Mesodermal cell (in vitro differentiated cells): ENCODE measurements around the gene NME3.

ENCODE experiments used
- H3K27ac ChIP-seq: 2 replicates; pipeline ENCODE4 v1.7.0; 2013; ENCODE audit warnings: mild to moderate bottlenecking, low read depth, low read length, moderate library complexity; ENCODE audit not compliant: severe bottlenecking
- H3K36me3 ChIP-seq: 2 replicates; pipeline ENCODE4 v1.7.1; 2013; ENCODE audit warnings: mild to moderate bottlenecking, low read length, moderate library complexity; ENCODE audit not compliant: control insufficient read depth, insufficient read depth
- H3K4me1 ChIP-seq: one replicate; pipeline ENCODE4 v1.7.1; 2013; ENCODE audit warnings: mild to moderate bottlenecking, low read length; ENCODE audit not compliant: insufficient read depth, control insufficient read depth, poor library complexity, severe bottlenecking
- H3K4me3 ChIP-seq: 2 replicates; pipeline ENCODE4 v1.7.0; 2013; ENCODE audit warnings: low read length, control low read depth, mild to moderate bottlenecking; ENCODE audit not compliant: insufficient read depth, poor library complexity, severe bottlenecking; ENCODE audit errors: extremely low read depth
- H3K9me3 ChIP-seq: 2 replicates; pipeline ENCODE4 v1.7.1; 2013; ENCODE audit warnings: mild to moderate bottlenecking, low read length, moderate library complexity; ENCODE audit not compliant: control insufficient read depth
- WGBS, 2 experiments: methylation state at CpG; one replicate each; pipeline ENCODE4 v1.1.5; 2013; ENCODE audit warnings: missing lambda C conversion rate in 2 of 2; ENCODE audit not compliant: insufficient coverage in 2 of 2; 5-methylcytosine and 5-hydroxymethylcytosine counted together

Gene NME3

DNA sequence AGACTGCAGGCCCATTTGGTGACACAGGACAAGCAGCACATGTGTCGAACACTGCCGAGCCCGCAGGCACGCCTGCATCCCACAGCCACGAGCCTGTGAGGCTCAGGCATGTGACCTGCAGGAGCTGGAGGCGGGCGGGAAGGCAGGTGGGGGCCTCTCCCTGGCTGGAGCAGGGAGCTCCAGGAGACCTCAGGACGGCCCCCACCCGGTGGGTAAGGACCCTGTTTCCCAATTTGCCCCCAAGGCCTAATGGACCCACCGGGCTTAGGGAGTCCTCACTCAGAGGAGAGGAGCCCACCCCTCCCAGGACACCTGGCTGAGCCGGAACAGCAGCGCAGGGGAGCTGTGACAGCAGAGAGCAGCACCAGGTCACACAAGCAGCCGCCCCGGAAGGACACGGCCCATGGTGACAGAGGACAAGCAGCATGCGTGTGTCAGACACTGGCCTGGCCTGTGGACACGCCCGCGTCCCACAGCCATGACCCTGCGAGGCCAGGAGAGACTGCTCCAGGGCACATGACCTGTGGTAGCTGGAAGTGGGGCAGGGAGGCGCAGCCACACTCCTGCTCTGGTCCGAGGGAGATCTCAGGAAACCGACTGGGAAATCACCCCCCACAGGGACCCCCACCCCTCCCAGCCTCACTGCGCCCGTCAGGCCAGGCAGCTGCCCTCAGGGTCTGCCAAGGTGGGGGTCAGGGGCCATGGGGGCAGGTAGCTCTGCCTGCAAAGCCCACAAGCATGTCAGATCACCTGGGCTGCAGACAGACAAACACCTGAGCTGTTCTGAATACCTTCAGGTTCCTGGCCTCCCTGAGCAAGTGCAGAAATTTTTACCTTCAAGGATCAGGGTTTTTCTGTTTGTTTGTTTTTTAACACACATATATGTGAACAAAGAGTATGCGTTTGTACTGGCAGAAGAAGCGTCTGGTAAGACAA is 8.7 kb upstream of the NME3 start:
- Histone ChIP-seq H3K9me3 (no peaks in the 10 kb centered on the region), H3K36me3 (peaks cover 53% of the 10 kb centered on the region), H3K27ac (no peak overlapping the region), H3K4me1 (peaks cover 6% of the 10 kb centered on the region), H3K4me3 (no peak overlapping the region)
- WGBS, 2 experiments: 93 to 97% methylated on average over 20 to 21 of the region's 27 CpGs

DNA sequence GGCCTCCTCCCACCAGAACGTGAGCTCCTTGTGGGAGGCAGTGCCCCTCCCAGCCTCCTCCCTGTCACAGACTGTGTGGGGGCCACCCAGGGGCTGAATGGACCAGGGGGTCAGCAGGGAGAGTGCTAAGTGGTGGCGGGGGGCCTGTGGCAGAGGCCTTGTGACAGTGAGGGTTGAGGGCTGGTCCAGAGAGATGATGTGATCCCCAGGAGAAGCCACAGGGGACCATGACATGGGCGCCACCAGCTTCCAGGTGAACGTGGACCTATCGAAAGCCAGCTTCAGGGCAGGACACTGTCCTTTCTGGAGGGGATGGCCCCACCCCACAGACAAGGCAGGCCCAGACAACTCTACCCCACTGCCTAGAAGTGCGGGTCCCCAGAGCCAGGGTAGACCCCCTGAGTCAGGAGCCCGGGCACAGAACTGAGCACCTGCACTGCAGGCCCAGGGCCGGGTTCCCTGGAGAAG is 7.9 kb upstream of the NME3 start:
- Histone ChIP-seq H3K27ac (no peak overlapping the region), H3K4me3 (no peak overlapping the region), H3K9me3 (no peaks in the 10 kb centered on the region), H3K36me3 (peaks cover 57% of the 10 kb centered on the region), H3K4me1 (peaks cover 11% of the 10 kb centered on the region)
- 88 to 100% methylated on average over 7 to 8 of the region's 8 CpGs for WGBS, 2 experiments

DNA sequence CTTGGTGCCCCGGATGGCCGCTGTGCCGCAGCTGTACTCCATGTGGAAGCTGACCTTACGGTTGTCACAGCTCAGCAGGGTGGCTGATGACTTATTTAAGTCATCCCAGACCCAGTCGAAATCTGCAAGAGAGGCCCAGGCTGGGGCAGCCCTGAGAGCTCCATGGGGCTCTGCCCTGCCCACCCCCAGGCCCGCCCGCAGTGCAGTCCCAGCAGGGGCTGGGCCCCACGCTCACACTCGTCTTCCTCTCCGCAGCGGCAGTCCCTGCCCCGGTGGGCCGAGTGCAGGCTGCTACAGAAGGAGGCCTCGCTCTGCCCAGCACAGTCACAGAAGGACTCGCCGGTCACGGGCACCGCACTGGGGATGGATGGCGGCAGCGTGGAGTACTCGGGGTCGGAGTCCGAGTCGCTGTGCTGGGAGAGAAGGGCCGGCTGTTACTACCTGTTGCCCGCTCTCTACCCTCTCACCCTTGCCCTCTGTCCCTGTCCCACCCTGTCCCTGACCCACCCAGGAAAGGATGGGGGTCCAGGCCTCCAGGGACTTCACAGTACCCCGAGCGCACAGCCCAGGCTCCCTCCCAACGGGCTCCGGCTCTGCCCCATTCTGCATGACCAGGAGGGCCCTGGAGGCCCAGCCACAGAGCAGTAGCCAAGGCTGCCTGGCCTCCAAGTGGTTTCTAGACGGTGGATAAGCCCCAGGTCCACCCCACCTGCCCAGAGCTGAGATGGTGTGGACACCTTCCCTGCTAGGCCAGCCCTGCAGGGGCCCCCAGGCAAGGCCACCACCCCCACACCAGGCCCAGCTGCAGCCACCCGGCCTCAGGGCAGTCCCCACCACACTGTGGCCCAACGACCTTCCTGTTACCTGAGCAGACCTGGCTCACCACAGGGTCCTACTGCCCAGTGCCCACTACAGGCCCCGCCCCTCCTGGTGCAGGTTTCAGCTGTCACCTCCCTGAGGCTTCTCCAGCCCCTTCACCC is 7.1 kb upstream of the NME3 start:
- peaks cover 14% of the 10 kb centered on the region for H3K4me1 ChIP-seq
- peaks cover 57% of the 10 kb centered on the region for H3K36me3 ChIP-seq
- H3K9me3 ChIP-seq: no peaks in the 10 kb centered on the region
- 91 to 93% methylated on average over 30 to 32 of the region's 34 CpGs for WGBS, 2 experiments
- H3K27ac ChIP-seq: no peak overlapping the region
- no peak overlapping the region for H3K4me3 ChIP-seq

DNA sequence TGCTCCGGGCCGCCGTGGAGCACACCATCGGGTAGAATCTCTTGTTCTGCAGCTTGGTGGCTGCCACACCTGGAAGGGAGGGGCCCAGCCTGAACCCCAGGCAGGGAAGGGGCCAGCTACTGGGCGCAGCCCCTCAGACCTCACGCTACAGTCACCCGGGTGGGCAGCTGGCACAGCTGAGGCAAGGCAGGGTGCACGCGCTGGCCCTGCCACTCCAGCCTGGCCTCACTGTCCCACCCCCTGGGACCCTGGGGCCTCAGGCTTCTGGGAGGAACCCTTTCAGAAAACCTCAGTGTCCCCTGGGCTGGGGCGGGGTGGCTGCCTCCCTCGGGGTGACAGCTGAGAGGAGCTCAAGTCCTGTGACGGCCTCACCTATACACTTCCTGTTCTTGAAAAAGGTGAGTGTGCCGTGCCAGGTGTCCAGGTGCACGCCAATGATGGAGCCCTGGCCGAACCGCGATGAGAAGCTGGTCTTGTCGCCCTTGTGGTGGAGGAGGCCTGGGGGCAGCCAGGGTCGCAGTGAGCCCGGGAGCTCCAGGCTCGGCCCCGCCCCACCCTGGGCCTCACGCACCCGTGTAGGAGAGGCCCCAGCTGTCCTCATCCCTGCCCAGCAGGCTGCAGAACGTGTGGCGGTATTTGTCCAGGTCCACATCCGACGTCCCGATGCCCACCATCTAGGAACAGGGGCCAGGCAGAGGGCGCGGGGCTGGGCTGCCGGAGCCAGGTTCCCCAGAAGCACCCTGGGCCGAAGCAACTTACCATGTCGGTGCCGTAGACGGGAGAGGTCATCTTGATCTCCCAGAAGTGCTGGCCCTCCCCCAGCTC is 6.2 kb upstream of the NME3 start:
- no peaks in the 10 kb centered on the region for H3K9me3 ChIP-seq
- 94 to 97% methylated on average over 33 to 35 of the region's 36 CpGs for WGBS, 2 experiments
- peaks cover 14% of the 10 kb centered on the region for H3K4me1 ChIP-seq
- no peak overlapping the region for H3K27ac ChIP-seq
- H3K36me3 ChIP-seq: peaks cover 57% of the 10 kb centered on the region
- no peak overlapping the region for H3K4me3 ChIP-seq

DNA sequence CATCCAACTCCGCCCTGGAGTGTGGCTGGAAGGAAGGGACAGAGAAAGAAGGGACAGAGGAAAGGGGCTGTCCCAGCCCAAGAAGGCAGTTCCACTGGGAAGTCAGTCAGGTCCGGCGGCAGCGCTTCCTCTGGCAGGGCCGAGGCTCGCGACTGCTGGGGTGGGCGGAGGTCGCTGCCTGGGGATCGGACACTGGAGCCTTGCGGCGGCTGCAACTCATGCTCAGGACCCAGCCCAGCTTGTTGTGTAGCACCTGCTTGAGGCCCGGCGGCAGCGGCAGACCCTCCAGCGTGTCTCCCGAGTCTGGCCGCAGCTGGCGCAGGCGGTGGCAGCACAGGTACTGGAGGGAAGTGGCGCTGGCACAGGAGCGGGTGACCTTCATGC is 5.6 kb upstream of the NME3 start:
- peaks cover 57% of the 10 kb centered on the region for H3K36me3 ChIP-seq
- H3K27ac ChIP-seq: no peak overlapping the region
- no peak overlapping the region for H3K4me3 ChIP-seq
- H3K4me1 ChIP-seq: peaks cover 14% of the 10 kb centered on the region
- H3K9me3 ChIP-seq: no peaks in the 10 kb centered on the region
- WGBS, 2 experiments: 98 to 99% methylated on average over 21 to 22 of the region's 22 CpGs

DNA sequence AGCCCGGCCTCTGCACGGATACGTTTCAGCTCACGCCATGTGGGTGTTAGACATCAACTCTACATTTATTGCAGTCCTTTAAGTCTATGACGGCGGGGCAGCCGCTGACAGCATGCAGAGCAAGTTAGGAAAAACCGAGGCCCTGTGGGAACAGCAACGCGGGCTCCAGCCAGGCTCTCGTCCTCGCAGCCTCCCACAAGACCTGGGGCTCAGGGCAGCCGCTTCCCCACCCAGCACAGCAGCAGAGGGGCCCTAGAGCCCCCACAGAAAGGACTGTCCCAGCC is 5.3 kb upstream of the NME3 start:
- no peak overlapping the region for H3K4me3 ChIP-seq
- H3K27ac ChIP-seq: no peak overlapping the region
- WGBS, 2 experiments: 92 to 97% methylated on average over 13 of the region's 13 CpGs
- H3K4me1 ChIP-seq: peaks cover 14% of the 10 kb centered on the region
- peaks cover 57% of the 10 kb centered on the region for H3K36me3 ChIP-seq
- H3K9me3 ChIP-seq: no peaks in the 10 kb centered on the region

DNA sequence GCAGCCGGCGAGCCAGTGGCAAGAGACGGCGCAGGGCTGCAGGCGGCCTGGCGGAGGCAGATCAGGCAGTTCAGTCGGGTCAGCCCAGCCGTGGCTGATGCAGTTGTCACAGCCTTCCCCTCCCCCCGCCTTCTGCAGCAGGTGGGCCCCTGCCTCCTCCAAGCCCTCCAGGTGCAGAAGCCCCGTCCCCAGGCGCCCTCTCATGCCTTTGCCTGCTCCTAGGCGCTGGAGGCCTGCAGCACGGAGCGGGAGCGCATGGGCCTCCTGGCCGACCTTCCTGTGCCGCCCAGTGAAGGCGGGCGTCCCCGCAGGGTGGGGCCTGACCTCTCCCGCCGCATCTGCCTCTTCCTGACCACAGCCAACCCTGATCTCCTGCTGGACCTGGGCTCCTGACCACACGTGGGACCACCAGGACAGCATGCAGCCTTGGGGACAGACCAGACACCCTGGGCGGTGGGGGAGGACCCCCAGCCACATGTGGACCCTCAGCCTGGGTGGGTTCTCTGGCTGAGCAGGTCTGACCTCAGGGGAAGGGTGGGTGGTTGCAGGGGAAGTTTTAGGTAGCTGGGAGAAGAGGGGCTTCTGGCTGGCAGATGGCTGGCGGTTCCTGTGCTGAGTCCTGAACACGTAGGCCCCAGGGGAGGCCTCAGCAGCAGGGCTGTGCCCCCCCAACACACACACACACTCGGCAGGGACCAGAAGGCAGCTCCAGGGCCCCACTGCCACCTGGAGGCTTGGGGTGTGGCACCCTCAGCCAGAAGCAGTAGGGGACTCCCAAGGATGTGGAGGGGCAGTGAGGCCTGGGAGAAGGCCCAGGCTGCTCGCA is 4.7 kb upstream of the NME3 start:
- H3K36me3 ChIP-seq: peaks cover 55% of the 10 kb centered on the region
- 93 to 96% methylated on average over 19 to 21 of the region's 28 CpGs for WGBS, 2 experiments
- no peak overlapping the region for H3K4me3 ChIP-seq
- peaks cover 10% of the 10 kb centered on the region for H3K4me1 ChIP-seq
- H3K9me3 ChIP-seq: no peaks in the 10 kb centered on the region
- H3K27ac ChIP-seq: no peak overlapping the region

DNA sequence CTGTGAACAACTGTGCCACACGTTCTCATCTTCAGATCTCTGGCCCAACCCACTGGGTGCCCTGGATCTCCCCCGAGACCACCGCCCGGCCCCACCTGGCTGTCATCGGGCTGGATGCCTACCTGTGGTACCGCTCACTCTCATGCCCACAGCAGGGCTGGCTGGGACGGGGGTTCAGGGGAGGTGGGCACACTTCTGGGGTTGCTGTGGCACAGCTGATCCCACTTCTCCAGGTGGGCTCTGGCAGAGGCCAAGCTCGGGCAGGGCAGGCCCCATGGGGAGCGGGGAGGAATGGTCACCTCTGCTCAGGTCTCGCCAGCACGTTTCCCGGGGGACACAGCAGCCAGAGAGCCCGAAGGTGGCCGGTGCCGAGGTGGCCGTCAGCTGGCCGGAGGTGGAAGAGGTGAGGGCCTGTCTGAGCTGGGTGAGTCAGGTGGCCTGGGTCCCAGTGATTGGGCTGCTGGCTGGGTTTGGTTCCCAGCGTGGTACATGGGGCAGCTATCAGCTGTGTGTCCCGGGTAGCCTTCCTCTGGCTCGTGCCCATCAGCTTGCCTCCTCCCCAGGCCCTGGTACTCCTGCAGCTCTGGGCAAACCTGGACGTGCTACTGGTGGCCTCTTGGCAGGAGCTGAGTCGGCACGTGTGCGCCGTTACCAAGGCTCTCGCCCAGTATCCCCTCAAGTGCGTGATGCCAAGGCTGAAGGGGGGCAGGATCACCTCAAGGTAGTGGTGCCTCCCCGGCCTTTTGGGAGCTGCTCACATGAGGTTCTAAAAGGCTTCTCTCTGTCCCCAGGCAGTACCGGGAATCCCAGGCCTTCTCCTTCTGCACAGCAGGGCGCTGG is 3.9 kb upstream of the NME3 start:
- Histone ChIP-seq H3K9me3 (no peaks in the 10 kb centered on the region), H3K4me3 (no peak overlapping the region), H3K27ac (no peak overlapping the region), H3K36me3 (peaks cover 50% of the 10 kb centered on the region), H3K4me1 (peaks cover 8% of the 10 kb centered on the region)
- 95 to 97% methylated on average over 27 to 30 of the region's 30 CpGs for WGBS, 2 experiments

DNA sequence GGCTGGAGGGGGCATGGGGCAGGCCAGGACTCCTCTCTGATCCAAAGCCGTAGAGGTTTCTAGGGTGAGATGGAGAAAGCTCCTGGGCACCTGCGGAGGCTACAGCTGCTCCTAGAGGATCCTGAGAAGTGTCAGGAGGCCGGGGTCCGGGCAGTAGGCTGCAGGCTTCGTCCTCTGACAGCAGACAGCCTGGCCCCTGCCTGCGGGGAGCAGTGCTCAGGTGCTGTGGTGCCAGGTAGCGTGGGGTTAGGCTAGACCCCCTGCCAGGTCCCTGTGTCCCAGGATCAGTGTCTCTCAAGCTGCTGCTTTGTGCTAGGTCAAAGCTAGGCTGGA is 3.1 kb upstream of the NME3 start:
- Histone ChIP-seq H3K9me3 (no peaks in the 10 kb centered on the region), H3K27ac (no peak overlapping the region), H3K4me3 (peak overlapping the region; percentile 88), H3K4me1 (peaks cover 8% of the 10 kb centered on the region), H3K36me3 (peaks cover 42% of the 10 kb centered on the region)
- WGBS, 2 experiments: 94 to 100% methylated on average over 5 to 7 of the region's 7 CpGs
